GM23338 (cell line): Measurements from ENCODE around the gene MELTF.

Experiments
- CREB1 ChIP-seq: fragments of 250-450 bp; sonication (Bioruptor Pico); IDR thresholded peaks from 2 replicates; pipeline ENCODE4 v1.5.0; 2020; ENCODE audit warnings: low read depth, mild to moderate bottlenecking, moderate library complexity
- EZH2 ChIP-seq: fragments of 200-600 bp; sonication (generic); IDR thresholded peaks from one replicate; pipeline ENCODE4 v1.8.0; 2017; ENCODE audit warnings: antibody characterized with exemption, mild to moderate bottlenecking, low read depth; ENCODE audit not compliant: unreplicated experiment
- EZH2phosphoT487 ChIP-seq: fragments of 200-600 bp; sonication (generic); IDR thresholded peaks from one replicate; pipeline ENCODE4 v1.8.1; 2018; ENCODE audit warnings: antibody characterized with exemption; ENCODE audit not compliant: unreplicated experiment
- JUNB ChIP-seq: IDR thresholded peaks from one replicate; pipeline ENCODE4 v1.6.1; 2016; ENCODE audit warnings: antibody characterized with exemption; ENCODE audit not compliant: unreplicated experiment
- NANOG ChIP-seq: IDR thresholded peaks from 2 replicates; pipeline ENCODE4 v1.6.1; 2016; ENCODE audit warnings: antibody characterized with exemption, borderline replicate concordance
- POLR2AphosphoS5 ChIP-seq: IDR thresholded peaks from 2 replicates; pipeline ENCODE4 v1.6.1; 2016; ENCODE audit warnings: antibody characterized with exemption, low read depth
- STAT1 ChIP-seq: IDR thresholded peaks from one replicate; pipeline ENCODE4 v1.6.1; 2016; ENCODE audit warnings: antibody characterized with exemption; ENCODE audit not compliant: unreplicated experiment
- ZNF114 ChIP-seq: fragments of 250-450 bp; sonication (Bioruptor Pico); IDR thresholded peaks from 2 replicates; pipeline ENCODE4 v1.5.0; 2020; ENCODE audit warnings: mild to moderate bottlenecking, moderate library complexity
- TF ChIP-seq, protein P1 (sequence below), 2 experiments: fragments of 200-600 bp in 1 of 2; sonication (generic) in 1 of 2; conservative IDR thresholded peaks; 2 replicates each; pipeline versions ENCODE4 v1.5.1 to v1.6.1; 2016 to 2017; ENCODE audit warnings: antibody characterized with exemption in 2 of 2, low read depth in 2 of 2, mild to moderate bottlenecking in 2 of 2, moderate library complexity in 1 of 2
- TF ChIP-seq, protein P2 (sequence below): IDR thresholded peaks from one replicate; pipeline ENCODE4 v1.6.1; 2018; ENCODE audit warnings: antibody characterized with exemption; ENCODE audit not compliant: unreplicated experiment
- TF ChIP-seq, protein P3 (sequence below): IDR thresholded peaks from 2 replicates; pipeline ENCODE4 v1.6.1; 2016; ENCODE audit warnings: antibody characterized with exemption
- TF ChIP-seq, protein P4 (sequence below): fragments of 250-450 bp; sonication (Bioruptor Pico); IDR thresholded peaks from 2 replicates; pipeline ENCODE4 v1.5.0; 2020; ENCODE audit warnings: mild to moderate bottlenecking, moderate library complexity

DNA sequence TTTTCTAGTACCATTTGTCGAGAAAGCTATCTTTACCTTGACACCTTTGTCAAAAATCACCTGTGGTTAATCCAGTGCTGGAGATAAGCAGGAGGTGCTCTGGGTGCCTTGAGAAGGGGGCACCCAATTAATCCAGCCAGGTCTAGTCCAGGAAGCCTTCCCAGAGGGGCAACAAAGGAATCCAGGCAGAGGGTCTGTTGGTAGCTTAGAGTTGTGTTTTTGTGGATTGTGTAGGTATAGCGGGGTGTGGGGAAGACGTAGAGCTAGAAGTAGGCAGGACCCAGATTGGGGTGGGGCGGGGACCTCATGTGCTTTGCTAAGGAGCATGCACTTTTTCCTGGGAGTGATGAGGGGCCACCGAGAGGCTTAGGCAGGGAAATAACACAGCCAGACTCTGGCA lies 55.0 kb downstream of the MELTF start:
- no peak for TF ChIP-seq EZH2
- TF ChIP-seq, protein P1, sequence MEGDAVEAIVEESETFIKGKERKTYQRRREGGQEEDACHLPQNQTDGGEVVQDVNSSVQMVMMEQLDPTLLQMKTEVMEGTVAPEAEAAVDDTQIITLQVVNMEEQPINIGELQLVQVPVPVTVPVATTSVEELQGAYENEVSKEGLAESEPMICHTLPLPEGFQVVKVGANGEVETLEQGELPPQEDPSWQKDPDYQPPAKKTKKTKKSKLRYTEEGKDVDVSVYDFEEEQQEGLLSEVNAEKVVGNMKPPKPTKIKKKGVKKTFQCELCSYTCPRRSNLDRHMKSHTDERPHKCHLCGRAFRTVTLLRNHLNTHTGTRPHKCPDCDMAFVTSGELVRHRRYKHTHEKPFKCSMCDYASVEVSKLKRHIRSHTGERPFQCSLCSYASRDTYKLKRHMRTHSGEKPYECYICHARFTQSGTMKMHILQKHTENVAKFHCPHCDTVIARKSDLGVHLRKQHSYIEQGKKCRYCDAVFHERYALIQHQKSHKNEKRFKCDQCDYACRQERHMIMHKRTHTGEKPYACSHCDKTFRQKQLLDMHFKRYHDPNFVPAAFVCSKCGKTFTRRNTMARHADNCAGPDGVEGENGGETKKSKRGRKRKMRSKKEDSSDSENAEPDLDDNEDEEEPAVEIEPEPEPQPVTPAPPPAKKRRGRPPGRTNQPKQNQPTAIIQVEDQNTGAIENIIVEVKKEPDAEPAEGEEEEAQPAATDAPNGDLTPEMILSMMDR (conservative IDR thresholded peaks at IDR 0.05; ENCODE audit: low read depth in 2 of 2) = no peak
- TF ChIP-seq JUNB = no peak
- no peak for TF ChIP-seq CREB1
- TF ChIP-seq POLR2AphosphoS5 = no peak
- TF ChIP-seq EZH2phosphoT487 = no peak
- TF ChIP-seq, protein P2, sequence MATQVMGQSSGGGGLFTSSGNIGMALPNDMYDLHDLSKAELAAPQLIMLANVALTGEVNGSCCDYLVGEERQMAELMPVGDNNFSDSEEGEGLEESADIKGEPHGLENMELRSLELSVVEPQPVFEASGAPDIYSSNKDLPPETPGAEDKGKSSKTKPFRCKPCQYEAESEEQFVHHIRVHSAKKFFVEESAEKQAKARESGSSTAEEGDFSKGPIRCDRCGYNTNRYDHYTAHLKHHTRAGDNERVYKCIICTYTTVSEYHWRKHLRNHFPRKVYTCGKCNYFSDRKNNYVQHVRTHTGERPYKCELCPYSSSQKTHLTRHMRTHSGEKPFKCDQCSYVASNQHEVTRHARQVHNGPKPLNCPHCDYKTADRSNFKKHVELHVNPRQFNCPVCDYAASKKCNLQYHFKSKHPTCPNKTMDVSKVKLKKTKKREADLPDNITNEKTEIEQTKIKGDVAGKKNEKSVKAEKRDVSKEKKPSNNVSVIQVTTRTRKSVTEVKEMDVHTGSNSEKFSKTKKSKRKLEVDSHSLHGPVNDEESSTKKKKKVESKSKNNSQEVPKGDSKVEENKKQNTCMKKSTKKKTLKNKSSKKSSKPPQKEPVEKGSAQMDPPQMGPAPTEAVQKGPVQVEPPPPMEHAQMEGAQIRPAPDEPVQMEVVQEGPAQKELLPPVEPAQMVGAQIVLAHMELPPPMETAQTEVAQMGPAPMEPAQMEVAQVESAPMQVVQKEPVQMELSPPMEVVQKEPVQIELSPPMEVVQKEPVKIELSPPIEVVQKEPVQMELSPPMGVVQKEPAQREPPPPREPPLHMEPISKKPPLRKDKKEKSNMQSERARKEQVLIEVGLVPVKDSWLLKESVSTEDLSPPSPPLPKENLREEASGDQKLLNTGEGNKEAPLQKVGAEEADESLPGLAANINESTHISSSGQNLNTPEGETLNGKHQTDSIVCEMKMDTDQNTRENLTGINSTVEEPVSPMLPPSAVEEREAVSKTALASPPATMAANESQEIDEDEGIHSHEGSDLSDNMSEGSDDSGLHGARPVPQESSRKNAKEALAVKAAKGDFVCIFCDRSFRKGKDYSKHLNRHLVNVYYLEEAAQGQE = no peak
- no peak for TF ChIP-seq STAT1
- TF ChIP-seq, protein P3, sequence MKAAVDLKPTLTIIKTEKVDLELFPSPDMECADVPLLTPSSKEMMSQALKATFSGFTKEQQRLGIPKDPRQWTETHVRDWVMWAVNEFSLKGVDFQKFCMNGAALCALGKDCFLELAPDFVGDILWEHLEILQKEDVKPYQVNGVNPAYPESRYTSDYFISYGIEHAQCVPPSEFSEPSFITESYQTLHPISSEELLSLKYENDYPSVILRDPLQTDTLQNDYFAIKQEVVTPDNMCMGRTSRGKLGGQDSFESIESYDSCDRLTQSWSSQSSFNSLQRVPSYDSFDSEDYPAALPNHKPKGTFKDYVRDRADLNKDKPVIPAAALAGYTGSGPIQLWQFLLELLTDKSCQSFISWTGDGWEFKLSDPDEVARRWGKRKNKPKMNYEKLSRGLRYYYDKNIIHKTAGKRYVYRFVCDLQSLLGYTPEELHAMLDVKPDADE = no peak
- TF ChIP-seq ZNF114 (CRISPR knock-in tag) = no peak
- TF ChIP-seq, protein P4, sequence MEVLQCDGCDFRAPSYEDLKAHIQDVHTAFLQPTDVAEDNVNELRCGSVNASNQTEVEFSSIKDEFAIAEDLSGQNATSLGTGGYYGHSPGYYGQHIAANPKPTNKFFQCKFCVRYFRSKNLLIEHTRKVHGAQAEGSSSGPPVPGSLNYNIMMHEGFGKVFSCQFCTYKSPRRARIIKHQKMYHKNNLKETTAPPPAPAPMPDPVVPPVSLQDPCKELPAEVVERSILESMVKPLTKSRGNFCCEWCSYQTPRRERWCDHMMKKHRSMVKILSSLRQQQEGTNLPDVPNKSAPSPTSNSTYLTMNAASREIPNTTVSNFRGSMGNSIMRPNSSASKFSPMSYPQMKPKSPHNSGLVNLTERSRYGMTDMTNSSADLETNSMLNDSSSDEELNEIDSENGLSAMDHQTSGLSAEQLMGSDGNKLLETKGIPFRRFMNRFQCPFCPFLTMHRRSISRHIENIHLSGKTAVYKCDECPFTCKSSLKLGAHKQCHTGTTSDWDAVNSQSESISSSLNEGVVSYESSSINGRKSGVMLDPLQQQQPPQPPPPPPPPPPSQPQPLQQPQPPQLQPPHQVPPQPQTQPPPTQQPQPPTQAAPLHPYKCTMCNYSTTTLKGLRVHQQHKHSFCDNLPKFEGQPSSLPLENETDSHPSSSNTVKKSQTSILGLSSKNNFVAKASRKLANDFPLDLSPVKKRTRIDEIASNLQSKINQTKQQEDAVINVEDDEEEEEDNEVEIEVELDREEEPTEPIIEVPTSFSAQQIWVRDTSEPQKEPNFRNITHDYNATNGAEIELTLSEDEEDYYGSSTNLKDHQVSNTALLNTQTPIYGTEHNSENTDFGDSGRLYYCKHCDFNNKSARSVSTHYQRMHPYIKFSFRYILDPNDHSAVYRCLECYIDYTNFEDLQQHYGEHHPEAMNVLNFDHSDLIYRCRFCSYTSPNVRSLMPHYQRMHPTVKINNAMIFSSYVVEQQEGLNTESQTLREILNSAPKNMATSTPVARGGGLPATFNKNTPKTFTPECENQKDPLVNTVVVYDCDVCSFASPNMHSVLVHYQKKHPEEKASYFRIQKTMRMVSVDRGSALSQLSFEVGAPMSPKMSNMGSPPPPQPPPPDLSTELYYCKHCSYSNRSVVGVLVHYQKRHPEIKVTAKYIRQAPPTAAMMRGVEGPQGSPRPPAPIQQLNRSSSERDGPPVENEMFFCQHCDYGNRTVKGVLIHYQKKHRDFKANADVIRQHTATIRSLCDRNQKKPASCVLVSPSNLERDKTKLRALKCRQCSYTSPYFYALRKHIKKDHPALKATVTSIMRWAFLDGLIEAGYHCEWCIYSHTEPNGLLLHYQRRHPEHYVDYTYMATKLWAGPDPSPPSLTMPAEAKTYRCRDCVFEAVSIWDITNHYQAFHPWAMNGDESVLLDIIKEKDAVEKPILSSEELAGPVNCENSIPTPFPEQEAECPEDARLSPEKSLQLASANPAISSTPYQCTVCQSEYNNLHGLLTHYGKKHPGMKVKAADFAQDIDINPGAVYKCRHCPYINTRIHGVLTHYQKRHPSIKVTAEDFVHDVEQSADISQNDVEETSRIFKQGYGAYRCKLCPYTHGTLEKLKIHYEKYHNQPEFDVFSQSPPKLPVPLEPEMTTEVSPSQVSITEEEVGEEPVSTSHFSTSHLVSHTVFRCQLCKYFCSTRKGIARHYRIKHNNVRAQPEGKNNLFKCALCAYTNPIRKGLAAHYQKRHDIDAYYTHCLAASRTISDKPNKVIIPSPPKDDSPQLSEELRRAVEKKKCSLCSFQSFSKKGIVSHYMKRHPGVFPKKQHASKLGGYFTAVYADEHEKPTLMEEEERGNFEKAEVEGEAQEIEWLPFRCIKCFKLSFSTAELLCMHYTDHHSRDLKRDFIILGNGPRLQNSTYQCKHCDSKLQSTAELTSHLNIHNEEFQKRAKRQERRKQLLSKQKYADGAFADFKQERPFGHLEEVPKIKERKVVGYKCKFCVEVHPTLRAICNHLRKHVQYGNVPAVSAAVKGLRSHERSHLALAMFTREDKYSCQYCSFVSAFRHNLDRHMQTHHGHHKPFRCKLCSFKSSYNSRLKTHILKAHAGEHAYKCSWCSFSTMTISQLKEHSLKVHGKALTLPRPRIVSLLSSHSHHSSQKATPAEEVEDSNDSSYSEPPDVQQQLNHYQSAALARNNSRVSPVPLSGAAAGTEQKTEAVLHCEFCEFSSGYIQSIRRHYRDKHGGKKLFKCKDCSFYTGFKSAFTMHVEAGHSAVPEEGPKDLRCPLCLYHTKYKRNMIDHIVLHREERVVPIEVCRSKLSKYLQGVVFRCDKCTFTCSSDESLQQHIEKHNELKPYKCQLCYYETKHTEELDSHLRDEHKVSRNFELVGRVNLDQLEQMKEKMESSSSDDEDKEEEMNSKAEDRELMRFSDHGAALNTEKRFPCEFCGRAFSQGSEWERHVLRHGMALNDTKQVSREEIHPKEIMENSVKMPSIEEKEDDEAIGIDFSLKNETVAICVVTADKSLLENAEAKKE (CRISPR knock-in tag) = no peak
- TF ChIP-seq NANOG = no peak
